Activated CD8-positive, alpha-beta memory T cell treated with anti-CD3 and anti-CD28 coated beads, Interleukin-2, amount 50 U/mL, for 24 hours (primary cell): Measurements from ENCODE around the gene EXD2.
"Not testable (repeated sequence)": the region's sequence is repeated elsewhere in the genome, so short reads cannot be mapped to it uniquely, and the experiment has no call there.

Experiments
- DNase-seq: peaks from one replicate; pipeline ENCODE4 v3.0.0-alpha.2; 2020; ENCODE audit errors: extremely low read depth

EXD2 gene

GRCh38 chr14:69281450-69282169, 90.3 kb downstream of the EXD2 start:
- no peak for DNase-seq

- DNase-seq, result no peak
Measured at GRCh38 chr14:69282448-69282847, 91.2 kb downstream of the EXD2 start.

GRCh38 chr14:69284170-69284569, 92.9 kb downstream of the EXD2 start:
- DNase-seq, result no peak

- no peak for DNase-seq
Measured at GRCh38 chr14:69285661-69286255, 94.5 kb downstream of the EXD2 start.

GRCh38 chr14:69287098-69288010, 96.1 kb downstream of the EXD2 start:
- no peak for DNase-seq

- DNase-seq, result no peak
Measured at GRCh38 chr14:69288011-69288771, 96.9 kb downstream of the EXD2 start.

GRCh38 chr14:69288956-69289705, 97.8 kb downstream of the EXD2 start:
- DNase-seq, result no peak

- DNase-seq, result no peak
Measured at GRCh38 chr14:69289811-69290520, 98.7 kb downstream of the EXD2 start.

GRCh38 chr14:69290881-69291280, 99.6 kb downstream of the EXD2 start:
- not testable (repeated sequence) for DNase-seq

GRCh38 chr14:69291396-69291795, 100.1 kb downstream of the EXD2 start:
- no peak for DNase-seq

GRCh38 chr14:69291891-69292561, 100.7 kb downstream of the EXD2 start:
- DNase-seq, result no peak
